GM23338 (cell line): Measurements from ENCODE around the gene ITPRIPL1. TPM values are rescaled to one million over a fixed set of nuclear protein-coding genes. Genes with fewer than 3 reads are reported as not detected.

Source experiments
- ATAC-seq: fragments of 200-7000 bp; cut with Tn5 transposase; 3 replicates; pipeline ENCODE4 v1.9.1; 2020
- DNase-seq: peaks from one replicate; pipeline ENCODE4 v3.0.0-alpha.2; 2015; ENCODE audit warnings: low spot score
- H2AFZ ChIP-seq: fragments of 200-600 bp; sonication (generic); 2 replicates; pipeline ENCODE4 v1.8.0; 2016; ENCODE audit warnings: antibody characterized with exemption, mild to moderate bottlenecking, moderate library complexity
- H3F3A ChIP-seq: fragments of 200-600 bp; sonication (generic); replicated peaks from 2 replicates; pipeline ENCODE4 v1.8.0; 2017; ENCODE audit warnings: antibody characterized with exemption, mixed run types, low read depth
- H3K27ac ChIP-seq: fragments of 200-600 bp; sonication (generic); 2 replicates; pipeline ENCODE4 v1.6.1; 2016; ENCODE audit warnings: low read depth
- H3K27me3 ChIP-seq: fragments of 200-600 bp; sonication (generic); 2 replicates; pipeline ENCODE4 v1.8.0; 2016; ENCODE audit warnings: mild to moderate bottlenecking, mixed run types, moderate library complexity; ENCODE audit not compliant: insufficient read depth
- H3K36me3 ChIP-seq: fragments of 200-600 bp; sonication (generic); 2 replicates; pipeline ENCODE4 v1.8.0; 2016; ENCODE audit warnings: mild to moderate bottlenecking; ENCODE audit not compliant: insufficient read depth
- H3K4me1 ChIP-seq: fragments of 200-600 bp; sonication (generic); 2 replicates; pipeline ENCODE4 v1.8.0; 2016; ENCODE audit warnings: mild to moderate bottlenecking, moderate library complexity; ENCODE audit not compliant: insufficient read depth
- H3K4me2 ChIP-seq: fragments of 200-600 bp; sonication (generic); 2 replicates; pipeline ENCODE4 v1.7.1; 2017; ENCODE audit warnings: mixed run types
- H3K4me3 ChIP-seq: fragments of 200-600 bp; sonication (generic); 2 replicates; pipeline ENCODE4 v1.6.1; 2016; ENCODE audit warnings: mixed run types
- H3K79me2 ChIP-seq: fragments of 200-600 bp; sonication (generic); replicated peaks from 2 replicates; pipeline ENCODE4 v1.8.0; 2017; ENCODE audit warnings: mild to moderate bottlenecking; ENCODE audit not compliant: insufficient read depth
- H3K9me2 ChIP-seq: fragments of 200-600 bp; sonication (generic); 2 replicates; pipeline ENCODE4 v1.8.0; 2017; ENCODE audit not compliant: insufficient read depth
- H4K20me1 ChIP-seq: fragments of 200-600 bp; sonication (generic); replicated peaks from 2 replicates; pipeline ENCODE4 v1.8.0; 2017; ENCODE audit warnings: mild to moderate bottlenecking; ENCODE audit not compliant: insufficient read depth
- H3K27ac Mint-ChIP-seq: 2 replicates; pipeline ENCODE4 v1.8.0; 2020; ENCODE audit warnings: inconsistent platforms, mild to moderate bottlenecking, moderate library complexity, mixed read lengths
- H3K27me3 Mint-ChIP-seq: 3 replicates; pipeline ENCODE4 v1.8.0; 2022; ENCODE audit warnings: low read depth, mild to moderate bottlenecking, moderate library complexity, mixed read lengths, inconsistent platforms; ENCODE audit not compliant: insufficient read depth, poor library complexity
- H3K36me3 Mint-ChIP-seq: 3 replicates; pipeline ENCODE4 v1.8.0; 2021; ENCODE audit warnings: low read depth, mild to moderate bottlenecking, inconsistent platforms, moderate library complexity, mixed read lengths
- H3K4me1 Mint-ChIP-seq: 3 replicates; pipeline ENCODE4 v1.8.0; 2020; ENCODE audit warnings: mild to moderate bottlenecking, inconsistent platforms, mixed read lengths
- H3K4me3 Mint-ChIP-seq: 3 replicates; pipeline ENCODE4 v1.8.0; 2021; ENCODE audit warnings: moderate library complexity, mild to moderate bottlenecking, inconsistent platforms, mixed read lengths
- H3K9me3 Mint-ChIP-seq: 3 replicates; pipeline ENCODE4 v1.8.0; 2020; ENCODE audit warnings: moderate library complexity, mild to moderate bottlenecking, inconsistent platforms, mixed read lengths
- EZH2 ChIP-seq: fragments of 200-600 bp; sonication (generic); IDR thresholded peaks from one replicate; pipeline ENCODE4 v1.8.0; 2017; ENCODE audit warnings: antibody characterized with exemption, mild to moderate bottlenecking, low read depth; ENCODE audit not compliant: unreplicated experiment
- NANOG ChIP-seq: IDR thresholded peaks from 2 replicates; pipeline ENCODE4 v1.6.1; 2016; ENCODE audit warnings: antibody characterized with exemption, borderline replicate concordance
- STAT1 ChIP-seq: IDR thresholded peaks from one replicate; pipeline ENCODE4 v1.6.1; 2016; ENCODE audit warnings: antibody characterized with exemption; ENCODE audit not compliant: unreplicated experiment
- ZNF331 ChIP-seq: fragments of 250-450 bp; sonication (Bioruptor Pico); IDR thresholded peaks from 2 replicates; pipeline ENCODE4 v1.5.0; 2020; ENCODE audit warnings: low read depth, mild to moderate bottlenecking, moderate library complexity
- polyA plus RNA-seq: library from polyadenylated mRNA; unstranded; fragments of >200 nt; fragmentation: Nextera tagmentation; extraction: Ambion mirVana; gene quantifications from 2 replicates; pipeline ENCODE4 v1.2.1, GENCODE V29; 2016
- total RNA-seq: library from RNA; depleted of rRNA; stranded (reverse); fragments of >200 nt; shearing (Covaris generic); gene quantifications from 2 replicates; pipeline ENCODE4 v1.2.3, GENCODE V29; 2014
- TF ChIP-seq, protein P1 (sequence below): fragments of 250-450 bp; sonication (Bioruptor Pico); IDR thresholded peaks from 2 replicates; pipeline ENCODE4 v1.5.0; 2020; ENCODE audit warnings: mild to moderate bottlenecking, moderate library complexity
- TF ChIP-seq, protein P2 (sequence below), 2 experiments: fragments of 200-600 bp in 1 of 2; sonication (generic) in 1 of 2; conservative IDR thresholded peaks; 2 replicates each; pipeline versions ENCODE4 v1.5.1 to v1.6.1; 2016 to 2017; ENCODE audit warnings: antibody characterized with exemption in 2 of 2, low read depth in 2 of 2, mild to moderate bottlenecking in 2 of 2, moderate library complexity in 1 of 2
- TF ChIP-seq, protein P3 (sequence below): IDR thresholded peaks from 2 replicates; pipeline ENCODE4 v1.6.1; 2016; ENCODE audit warnings: antibody characterized with exemption

ITPRIPL1 gene
- total and polyA plus RNA-seq, 2 experiments from 2014 or later = 5.3 to 14.0 TPM

DNA sequence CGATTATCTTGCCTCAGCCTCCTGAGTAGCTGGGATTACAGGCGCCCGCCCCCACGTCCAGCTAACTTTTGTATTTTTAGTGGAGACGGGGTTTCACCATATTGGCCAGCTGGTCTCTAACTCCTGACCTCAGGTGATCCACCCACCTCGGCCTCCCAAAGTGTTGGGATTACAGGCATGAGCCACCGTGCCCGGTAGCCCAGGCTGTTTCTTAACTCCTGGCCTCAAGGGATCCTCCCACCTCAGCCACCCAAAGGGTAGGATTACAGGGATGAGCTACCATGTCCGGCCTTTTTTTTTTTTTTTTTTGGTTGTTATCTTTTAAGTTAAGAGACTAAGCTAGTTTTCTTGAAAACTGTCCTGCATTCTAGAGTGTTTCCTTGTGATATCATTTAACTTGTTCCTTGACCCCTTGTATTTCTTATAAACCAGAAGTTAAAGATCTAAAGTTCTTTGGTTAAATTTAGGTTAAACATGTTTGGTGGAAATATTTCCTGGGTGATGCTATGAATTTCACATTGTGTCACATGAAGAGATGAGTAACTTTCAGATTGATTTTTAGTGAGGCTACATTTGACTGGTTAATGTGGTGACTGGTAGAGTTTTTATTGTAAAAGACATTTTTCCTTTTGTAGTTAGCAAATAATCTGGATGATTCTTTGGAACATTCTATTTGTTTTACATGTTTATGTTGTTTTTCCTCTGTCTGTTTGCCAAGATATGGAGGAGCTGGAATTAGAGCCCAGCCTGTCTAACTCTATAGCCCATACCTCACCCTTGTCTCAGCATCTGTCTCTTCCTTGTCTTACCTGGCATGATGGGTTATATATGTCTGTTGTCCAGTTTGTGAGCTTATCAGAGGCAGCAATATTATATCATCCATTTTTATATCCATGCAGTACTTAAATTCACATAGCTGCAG is 15.6 kb downstream of the ITPRIPL1 start (continued):
- TF ChIP-seq, protein P1, sequence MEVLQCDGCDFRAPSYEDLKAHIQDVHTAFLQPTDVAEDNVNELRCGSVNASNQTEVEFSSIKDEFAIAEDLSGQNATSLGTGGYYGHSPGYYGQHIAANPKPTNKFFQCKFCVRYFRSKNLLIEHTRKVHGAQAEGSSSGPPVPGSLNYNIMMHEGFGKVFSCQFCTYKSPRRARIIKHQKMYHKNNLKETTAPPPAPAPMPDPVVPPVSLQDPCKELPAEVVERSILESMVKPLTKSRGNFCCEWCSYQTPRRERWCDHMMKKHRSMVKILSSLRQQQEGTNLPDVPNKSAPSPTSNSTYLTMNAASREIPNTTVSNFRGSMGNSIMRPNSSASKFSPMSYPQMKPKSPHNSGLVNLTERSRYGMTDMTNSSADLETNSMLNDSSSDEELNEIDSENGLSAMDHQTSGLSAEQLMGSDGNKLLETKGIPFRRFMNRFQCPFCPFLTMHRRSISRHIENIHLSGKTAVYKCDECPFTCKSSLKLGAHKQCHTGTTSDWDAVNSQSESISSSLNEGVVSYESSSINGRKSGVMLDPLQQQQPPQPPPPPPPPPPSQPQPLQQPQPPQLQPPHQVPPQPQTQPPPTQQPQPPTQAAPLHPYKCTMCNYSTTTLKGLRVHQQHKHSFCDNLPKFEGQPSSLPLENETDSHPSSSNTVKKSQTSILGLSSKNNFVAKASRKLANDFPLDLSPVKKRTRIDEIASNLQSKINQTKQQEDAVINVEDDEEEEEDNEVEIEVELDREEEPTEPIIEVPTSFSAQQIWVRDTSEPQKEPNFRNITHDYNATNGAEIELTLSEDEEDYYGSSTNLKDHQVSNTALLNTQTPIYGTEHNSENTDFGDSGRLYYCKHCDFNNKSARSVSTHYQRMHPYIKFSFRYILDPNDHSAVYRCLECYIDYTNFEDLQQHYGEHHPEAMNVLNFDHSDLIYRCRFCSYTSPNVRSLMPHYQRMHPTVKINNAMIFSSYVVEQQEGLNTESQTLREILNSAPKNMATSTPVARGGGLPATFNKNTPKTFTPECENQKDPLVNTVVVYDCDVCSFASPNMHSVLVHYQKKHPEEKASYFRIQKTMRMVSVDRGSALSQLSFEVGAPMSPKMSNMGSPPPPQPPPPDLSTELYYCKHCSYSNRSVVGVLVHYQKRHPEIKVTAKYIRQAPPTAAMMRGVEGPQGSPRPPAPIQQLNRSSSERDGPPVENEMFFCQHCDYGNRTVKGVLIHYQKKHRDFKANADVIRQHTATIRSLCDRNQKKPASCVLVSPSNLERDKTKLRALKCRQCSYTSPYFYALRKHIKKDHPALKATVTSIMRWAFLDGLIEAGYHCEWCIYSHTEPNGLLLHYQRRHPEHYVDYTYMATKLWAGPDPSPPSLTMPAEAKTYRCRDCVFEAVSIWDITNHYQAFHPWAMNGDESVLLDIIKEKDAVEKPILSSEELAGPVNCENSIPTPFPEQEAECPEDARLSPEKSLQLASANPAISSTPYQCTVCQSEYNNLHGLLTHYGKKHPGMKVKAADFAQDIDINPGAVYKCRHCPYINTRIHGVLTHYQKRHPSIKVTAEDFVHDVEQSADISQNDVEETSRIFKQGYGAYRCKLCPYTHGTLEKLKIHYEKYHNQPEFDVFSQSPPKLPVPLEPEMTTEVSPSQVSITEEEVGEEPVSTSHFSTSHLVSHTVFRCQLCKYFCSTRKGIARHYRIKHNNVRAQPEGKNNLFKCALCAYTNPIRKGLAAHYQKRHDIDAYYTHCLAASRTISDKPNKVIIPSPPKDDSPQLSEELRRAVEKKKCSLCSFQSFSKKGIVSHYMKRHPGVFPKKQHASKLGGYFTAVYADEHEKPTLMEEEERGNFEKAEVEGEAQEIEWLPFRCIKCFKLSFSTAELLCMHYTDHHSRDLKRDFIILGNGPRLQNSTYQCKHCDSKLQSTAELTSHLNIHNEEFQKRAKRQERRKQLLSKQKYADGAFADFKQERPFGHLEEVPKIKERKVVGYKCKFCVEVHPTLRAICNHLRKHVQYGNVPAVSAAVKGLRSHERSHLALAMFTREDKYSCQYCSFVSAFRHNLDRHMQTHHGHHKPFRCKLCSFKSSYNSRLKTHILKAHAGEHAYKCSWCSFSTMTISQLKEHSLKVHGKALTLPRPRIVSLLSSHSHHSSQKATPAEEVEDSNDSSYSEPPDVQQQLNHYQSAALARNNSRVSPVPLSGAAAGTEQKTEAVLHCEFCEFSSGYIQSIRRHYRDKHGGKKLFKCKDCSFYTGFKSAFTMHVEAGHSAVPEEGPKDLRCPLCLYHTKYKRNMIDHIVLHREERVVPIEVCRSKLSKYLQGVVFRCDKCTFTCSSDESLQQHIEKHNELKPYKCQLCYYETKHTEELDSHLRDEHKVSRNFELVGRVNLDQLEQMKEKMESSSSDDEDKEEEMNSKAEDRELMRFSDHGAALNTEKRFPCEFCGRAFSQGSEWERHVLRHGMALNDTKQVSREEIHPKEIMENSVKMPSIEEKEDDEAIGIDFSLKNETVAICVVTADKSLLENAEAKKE = no peak
- TF ChIP-seq STAT1 = no peak
- no peak for TF ChIP-seq ZNF331
- no peak for TF ChIP-seq EZH2
- TF ChIP-seq, protein P2, sequence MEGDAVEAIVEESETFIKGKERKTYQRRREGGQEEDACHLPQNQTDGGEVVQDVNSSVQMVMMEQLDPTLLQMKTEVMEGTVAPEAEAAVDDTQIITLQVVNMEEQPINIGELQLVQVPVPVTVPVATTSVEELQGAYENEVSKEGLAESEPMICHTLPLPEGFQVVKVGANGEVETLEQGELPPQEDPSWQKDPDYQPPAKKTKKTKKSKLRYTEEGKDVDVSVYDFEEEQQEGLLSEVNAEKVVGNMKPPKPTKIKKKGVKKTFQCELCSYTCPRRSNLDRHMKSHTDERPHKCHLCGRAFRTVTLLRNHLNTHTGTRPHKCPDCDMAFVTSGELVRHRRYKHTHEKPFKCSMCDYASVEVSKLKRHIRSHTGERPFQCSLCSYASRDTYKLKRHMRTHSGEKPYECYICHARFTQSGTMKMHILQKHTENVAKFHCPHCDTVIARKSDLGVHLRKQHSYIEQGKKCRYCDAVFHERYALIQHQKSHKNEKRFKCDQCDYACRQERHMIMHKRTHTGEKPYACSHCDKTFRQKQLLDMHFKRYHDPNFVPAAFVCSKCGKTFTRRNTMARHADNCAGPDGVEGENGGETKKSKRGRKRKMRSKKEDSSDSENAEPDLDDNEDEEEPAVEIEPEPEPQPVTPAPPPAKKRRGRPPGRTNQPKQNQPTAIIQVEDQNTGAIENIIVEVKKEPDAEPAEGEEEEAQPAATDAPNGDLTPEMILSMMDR (conservative IDR thresholded peaks at IDR 0.05; ENCODE audit: low read depth in 2 of 2) = no peak

DNA sequence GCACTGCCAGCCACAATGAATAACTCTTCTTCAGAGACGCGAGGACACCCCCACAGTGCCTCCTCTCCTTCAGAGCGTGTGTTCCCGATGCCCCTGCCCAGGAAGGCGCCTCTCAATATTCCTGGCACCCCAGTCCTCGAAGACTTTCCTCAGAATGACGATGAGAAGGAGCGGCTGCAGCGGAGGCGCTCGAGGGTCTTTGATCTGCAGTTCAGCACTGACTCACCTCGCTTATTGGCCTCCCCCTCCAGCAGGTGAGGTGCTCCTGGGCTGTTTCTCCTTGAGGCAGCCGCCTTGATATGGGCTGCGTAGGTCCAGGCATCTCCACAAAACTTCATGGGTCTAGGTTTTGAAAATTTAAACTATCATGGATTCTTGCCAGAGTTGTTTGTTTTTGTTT is 16.5 kb downstream of the ITPRIPL1 start:
- TF ChIP-seq ZNF331 = no peak
- TF ChIP-seq, protein P3, sequence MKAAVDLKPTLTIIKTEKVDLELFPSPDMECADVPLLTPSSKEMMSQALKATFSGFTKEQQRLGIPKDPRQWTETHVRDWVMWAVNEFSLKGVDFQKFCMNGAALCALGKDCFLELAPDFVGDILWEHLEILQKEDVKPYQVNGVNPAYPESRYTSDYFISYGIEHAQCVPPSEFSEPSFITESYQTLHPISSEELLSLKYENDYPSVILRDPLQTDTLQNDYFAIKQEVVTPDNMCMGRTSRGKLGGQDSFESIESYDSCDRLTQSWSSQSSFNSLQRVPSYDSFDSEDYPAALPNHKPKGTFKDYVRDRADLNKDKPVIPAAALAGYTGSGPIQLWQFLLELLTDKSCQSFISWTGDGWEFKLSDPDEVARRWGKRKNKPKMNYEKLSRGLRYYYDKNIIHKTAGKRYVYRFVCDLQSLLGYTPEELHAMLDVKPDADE = no peak
- no peak for TF ChIP-seq NANOG
- TF ChIP-seq STAT1 = no peak
- H3F3A ChIP-seq = no peaks in the 10 kb centered on the region
- H3K27ac ChIP-seq = no peak overlapping the region
- Mint-ChIP-seq H3K9me3 (no peaks in the 10 kb centered on the region), H3K27me3 (no peaks in the 10 kb centered on the region), H3K4me3 (no peak overlapping the region), H3K4me1 (peaks cover 3% of the 10 kb centered on the region), H3K27ac (no peak overlapping the region), H3K36me3 (peaks cover 68% of the 10 kb centered on the region)
- H3K36me3 ChIP-seq = peaks cover 31% of the 10 kb centered on the region
- DNase-seq (no peak), ATAC-seq (no peak)
- peaks cover 25% of the 10 kb centered on the region for H4K20me1 ChIP-seq
- H3K4me2 ChIP-seq = no peak overlapping the region
- no peaks in the 10 kb centered on the region for H3K9me2 ChIP-seq
- H3K27me3 ChIP-seq = no peaks in the 10 kb centered on the region
- H3K79me2 ChIP-seq = peaks cover 56% of the 10 kb centered on the region
- H2AFZ ChIP-seq = no peak overlapping the region
- H3K4me1 ChIP-seq = peaks cover 6% of the 10 kb centered on the region
- H3K4me3 ChIP-seq = no peak overlapping the region
